Chondrocyte (in vitro differentiated cells): ENCODE results near the gene SLC51A. TPM values are rescaled to one million over a fixed set of nuclear protein-coding genes. Genes with fewer than 3 reads are reported as not detected.
A peak's percentile ranks its signal among the peaks of the same experiment; 100 is the strongest.
"Not testable (repeated sequence)": the region's sequence is repeated elsewhere in the genome, so short reads cannot be mapped to it uniquely, and the experiment has no call there.

ENCODE experiments used
- DNase-seq: peaks from one replicate; pipeline ENCODE4 v3.0.0; 2021; ENCODE audit warnings: mixed read lengths, low spot score
- H3K27ac Mint-ChIP-seq: one replicate; pipeline ENCODE4 v1.8.0; 2021; ENCODE audit warnings: mild to moderate bottlenecking, moderate library complexity, mixed read lengths; ENCODE audit not compliant: unreplicated experiment
- H3K27me3 Mint-ChIP-seq: 2 replicates; pipeline ENCODE4 v1.8.0; 2021; ENCODE audit warnings: low read depth, mixed read lengths
- H3K36me3 Mint-ChIP-seq: 2 replicates; pipeline ENCODE4 v1.8.0; 2021; ENCODE audit warnings: low read depth, mixed read lengths
- H3K4me1 Mint-ChIP-seq: 2 replicates; pipeline ENCODE4 v1.8.0; 2021; ENCODE audit warnings: low read depth, mild to moderate bottlenecking, mixed read lengths
- H3K4me3 Mint-ChIP-seq: one replicate; pipeline ENCODE4 v1.8.0; 2021; ENCODE audit warnings: mild to moderate bottlenecking, moderate library complexity, mixed read lengths; ENCODE audit not compliant: unreplicated experiment
- H3K9me3 Mint-ChIP-seq: 2 replicates; pipeline ENCODE4 v1.8.0; 2021; ENCODE audit warnings: low read depth, mixed read lengths
- total RNA-seq: library from RNA; stranded (reverse); gene quantifications from 3 replicates; pipeline ENCODE4 v1.2.1, GENCODE V29; 2021
- TF ChIP-seq, protein P1 (sequence below): fragments of 200-600 bp; sonication (generic); IDR thresholded peaks from 2 replicates; pipeline ENCODE4 v1.5.0; 2021; ENCODE audit warnings: antibody characterized with exemption, mild to moderate bottlenecking, moderate library complexity

SLC51A gene
- total RNA-seq, 1 donor from 2014 or later = not detected

GRCh38 chr3:196207833-196208607, 8.3 kb upstream of the SLC51A start:
- Mint-ChIP-seq H3K27me3 (peaks cover 8% of the 10 kb centered on the region), H3K36me3 (no peaks in the 10 kb centered on the region), H3K4me3 (peak overlapping the region; percentile 73), H3K27ac (no peak overlapping the region), H3K9me3 (peaks cover 6% of the 10 kb centered on the region), H3K4me1 (peaks cover 9% of the 10 kb centered on the region)
- DNase-seq = no peak
- TF ChIP-seq, protein P1, sequence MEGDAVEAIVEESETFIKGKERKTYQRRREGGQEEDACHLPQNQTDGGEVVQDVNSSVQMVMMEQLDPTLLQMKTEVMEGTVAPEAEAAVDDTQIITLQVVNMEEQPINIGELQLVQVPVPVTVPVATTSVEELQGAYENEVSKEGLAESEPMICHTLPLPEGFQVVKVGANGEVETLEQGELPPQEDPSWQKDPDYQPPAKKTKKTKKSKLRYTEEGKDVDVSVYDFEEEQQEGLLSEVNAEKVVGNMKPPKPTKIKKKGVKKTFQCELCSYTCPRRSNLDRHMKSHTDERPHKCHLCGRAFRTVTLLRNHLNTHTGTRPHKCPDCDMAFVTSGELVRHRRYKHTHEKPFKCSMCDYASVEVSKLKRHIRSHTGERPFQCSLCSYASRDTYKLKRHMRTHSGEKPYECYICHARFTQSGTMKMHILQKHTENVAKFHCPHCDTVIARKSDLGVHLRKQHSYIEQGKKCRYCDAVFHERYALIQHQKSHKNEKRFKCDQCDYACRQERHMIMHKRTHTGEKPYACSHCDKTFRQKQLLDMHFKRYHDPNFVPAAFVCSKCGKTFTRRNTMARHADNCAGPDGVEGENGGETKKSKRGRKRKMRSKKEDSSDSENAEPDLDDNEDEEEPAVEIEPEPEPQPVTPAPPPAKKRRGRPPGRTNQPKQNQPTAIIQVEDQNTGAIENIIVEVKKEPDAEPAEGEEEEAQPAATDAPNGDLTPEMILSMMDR = no peak

DNA sequence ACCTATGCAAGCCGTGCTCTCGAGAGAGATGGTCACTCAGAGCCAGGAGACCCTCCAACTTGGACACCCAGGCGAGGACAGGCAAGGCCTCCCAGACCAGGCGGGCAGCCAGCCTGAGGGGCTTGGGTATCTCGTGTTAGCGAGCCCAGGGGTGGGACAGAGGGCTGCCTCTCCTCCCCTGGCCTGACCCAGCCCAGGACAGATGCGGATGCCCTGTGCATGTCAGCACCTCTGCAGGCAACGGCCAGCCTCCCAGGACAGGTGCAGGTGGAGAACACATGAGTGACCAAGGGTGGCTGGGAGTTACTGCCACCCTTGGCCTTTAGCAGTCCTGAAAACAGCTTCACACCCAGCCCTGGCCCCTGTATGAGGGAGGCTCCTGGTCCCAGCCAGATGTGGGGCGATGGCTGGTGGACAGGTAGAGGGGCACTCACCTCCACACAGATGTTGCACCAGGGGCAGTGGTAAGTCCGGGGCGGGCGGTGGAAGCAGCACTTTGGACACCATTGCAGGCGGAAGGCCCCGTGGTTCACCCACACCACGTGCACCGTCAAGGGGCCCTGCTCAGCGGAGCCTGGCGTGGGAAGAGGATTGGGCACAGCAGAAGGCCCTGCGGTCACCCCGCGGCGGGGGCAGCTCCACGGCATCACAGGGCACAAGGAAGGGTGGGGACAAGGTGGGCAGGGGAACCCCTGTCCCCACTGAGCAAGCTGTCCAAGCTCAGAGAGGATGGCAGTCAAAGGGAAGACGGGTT, 7.2 kb upstream of the SLC51A start:
- H3K9me3 Mint-ChIP-seq = peaks cover 6% of the 10 kb centered on the region
- H3K4me3 Mint-ChIP-seq = no peak overlapping the region
- no peaks in the 10 kb centered on the region for H3K36me3 Mint-ChIP-seq
- TF ChIP-seq, protein P1 = no peak
- peaks cover 5% of the 10 kb centered on the region for H3K27me3 Mint-ChIP-seq
- peaks cover 9% of the 10 kb centered on the region for H3K4me1 Mint-ChIP-seq
- H3K27ac Mint-ChIP-seq = no peak overlapping the region
- DNase-seq = peak; percentile 95

DNA sequence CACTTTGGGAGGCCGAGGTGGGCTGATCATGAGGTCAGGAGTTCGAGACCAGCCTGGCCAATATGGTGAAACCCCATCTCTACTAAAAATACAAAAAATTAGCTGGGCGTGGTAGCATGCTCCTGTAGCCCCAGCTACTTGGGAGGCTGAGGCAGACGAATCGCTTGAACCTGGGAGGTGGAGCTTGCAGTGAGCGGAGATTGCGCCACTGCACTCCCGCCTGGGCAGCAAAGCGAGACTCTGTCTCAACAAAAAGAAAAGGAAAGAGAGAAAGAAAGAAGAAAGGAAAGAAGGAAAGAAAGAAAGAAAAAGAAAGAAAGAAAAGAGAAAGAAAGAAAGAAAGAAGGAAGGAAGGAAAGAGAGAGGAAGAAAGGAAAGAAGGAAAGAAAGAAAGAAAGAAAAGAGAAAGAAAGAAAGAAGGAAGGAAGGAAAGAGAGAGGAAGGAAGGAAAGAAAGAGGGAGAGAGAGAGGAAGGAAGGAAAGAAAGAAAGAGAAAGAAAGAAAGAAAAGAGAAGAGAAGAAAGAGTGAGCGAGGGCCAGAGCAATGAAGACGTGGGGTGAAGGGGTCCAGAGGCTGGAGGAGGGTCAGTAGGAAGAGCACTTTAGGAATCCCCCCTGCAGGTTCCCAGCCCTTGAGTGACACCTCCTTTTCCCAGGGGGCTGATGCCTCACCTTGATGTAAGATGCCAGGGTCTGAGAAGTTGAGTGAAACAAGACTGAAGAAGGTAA, 6.2 kb upstream of the SLC51A start:
- not testable (repeated sequence) for H3K4me3 Mint-ChIP-seq, H3K27me3 Mint-ChIP-seq, H3K4me1 Mint-ChIP-seq, H3K27ac Mint-ChIP-seq, H3K36me3 Mint-ChIP-seq, H3K9me3 Mint-ChIP-seq
- peak; percentile 12 for DNase-seq

GRCh38 chr3:196210673-196211556, 5.4 kb upstream of the SLC51A start, which contains the start of gene ZDHHC19:
Gene ZDHHC19 (minus strand): TSS chr3:196211400. CDS start chr3:196211315, 85 bp downstream.
- no peak within 1 kb of the TSS for H3K4me3 Mint-ChIP-seq
- DNase-seq = peak; percentile 58
- H3K4me1 Mint-ChIP-seq = peaks cover 9% of the 10 kb centered on the region
- H3K27me3 Mint-ChIP-seq = peaks cover 2% of the 10 kb centered on the region
- no peaks in the 10 kb centered on the region for H3K36me3 Mint-ChIP-seq
- H3K9me3 Mint-ChIP-seq = no peaks in the 10 kb centered on the region
- TF ChIP-seq, protein P1 = no peak
- peak within 1 kb of the TSS; percentile 36 for H3K27ac Mint-ChIP-seq

- Mint-ChIP-seq H3K9me3 (no peaks in the 10 kb centered on the region), H3K36me3 (no peaks in the 10 kb centered on the region), H3K27ac (no peak overlapping the region), H3K4me3 (no peak overlapping the region), H3K4me1 (peaks cover 15% of the 10 kb centered on the region), H3K27me3 (no peaks in the 10 kb centered on the region)
- TF ChIP-seq, protein P1 = no peak
- peak; percentile 69 for DNase-seq
These were observed 1.4 kb upstream of the SLC51A start for GRCh38 chr3:196214783-196215441.
